DOHH2 (cell line): ENCODE measurements around the gene P2RY14.

Experiments
- H3F3A ChIP-seq: fragments of 200-600 bp; sonication (generic), shearing (Covaris generic); 2 replicates; pipeline ENCODE4 v1.6.0; 2016; ENCODE audit warnings: antibody characterized with exemption, mild to moderate bottlenecking; ENCODE audit not compliant: control insufficient read depth, insufficient read depth
- H3K27ac ChIP-seq: fragments of 200-600 bp; sonication (generic); 2 replicates; pipeline ENCODE4 v1.5.1; 2014; ENCODE audit warnings: low read depth, mild to moderate bottlenecking, low read length, moderate library complexity
- H3K27me3 ChIP-seq: fragments of 200-600 bp; sonication (generic); 2 replicates; pipeline ENCODE4 v1.6.1; 2014; ENCODE audit warnings: mild to moderate bottlenecking, low read length, mixed read lengths; ENCODE audit not compliant: control insufficient read depth
- H3K36me3 ChIP-seq: fragments of 200-600 bp; sonication (generic); 2 replicates; pipeline ENCODE4 v1.6.1; 2014; ENCODE audit warnings: mild to moderate bottlenecking, low read length, moderate library complexity, mixed read lengths; ENCODE audit not compliant: control insufficient read depth
- H3K4me1 ChIP-seq: fragments of 200-600 bp; sonication (generic); 2 replicates; pipeline ENCODE4 v1.6.1; 2014; ENCODE audit warnings: mild to moderate bottlenecking, low read length, mixed read lengths; ENCODE audit not compliant: control insufficient read depth
- H3K4me2 ChIP-seq: fragments of 200-600 bp; sonication (generic); 2 replicates; pipeline ENCODE4 v1.6.0; 2014; ENCODE audit warnings: mild to moderate bottlenecking, low read length, moderate library complexity
- H3K4me3 ChIP-seq: fragments of 200-600 bp; sonication (generic); 2 replicates; pipeline ENCODE4 v1.5.1; 2014; ENCODE audit warnings: mild to moderate bottlenecking, low read length, mixed read lengths
- H3K79me2 ChIP-seq: fragments of 200-600 bp; sonication (generic); 2 replicates; pipeline ENCODE4 v1.6.1; 2014; ENCODE audit warnings: mild to moderate bottlenecking, low read length, mixed read lengths; ENCODE audit not compliant: control insufficient read depth
- H3K9me2 ChIP-seq: fragments of 200-600 bp; sonication (generic); replicated peaks from 2 replicates; pipeline ENCODE4 v1.6.1; 2014; ENCODE audit warnings: mild to moderate bottlenecking, low read length, mixed read lengths; ENCODE audit not compliant: control insufficient read depth
- H3K9me3 ChIP-seq: fragments of 200-600 bp; sonication (generic); 2 replicates; pipeline ENCODE4 v1.6.1; 2014; ENCODE audit warnings: antibody characterized with exemption, low read length, mixed read lengths; ENCODE audit not compliant: control insufficient read depth, insufficient read depth
- H4K20me1 ChIP-seq: fragments of 200-600 bp; sonication (generic); 2 replicates; pipeline ENCODE4 v1.6.0; 2014; ENCODE audit warnings: low read depth, mild to moderate bottlenecking, antibody characterized with exemption, low read length, moderate library complexity; ENCODE audit not compliant: control insufficient read depth, insufficient read depth
- EZH2phosphoT487 ChIP-seq: fragments of 200-600 bp; sonication (generic); IDR thresholded peaks from 2 replicates; pipeline ENCODE4 v1.6.1; 2017; ENCODE audit warnings: borderline replicate concordance, mild to moderate bottlenecking, antibody characterized with exemption, low read length, moderate library complexity, mixed read lengths
- TF ChIP-seq, protein P1 (sequence below): fragments of 200-600 bp; sonication (generic); IDR thresholded peaks from one replicate; pipeline ENCODE4 v1.5.1; 2014; ENCODE audit warnings: antibody characterized with exemption, mild to moderate bottlenecking, low read depth, low read length; ENCODE audit not compliant: poor library complexity, severe bottlenecking

P2RY14 gene

DNA sequence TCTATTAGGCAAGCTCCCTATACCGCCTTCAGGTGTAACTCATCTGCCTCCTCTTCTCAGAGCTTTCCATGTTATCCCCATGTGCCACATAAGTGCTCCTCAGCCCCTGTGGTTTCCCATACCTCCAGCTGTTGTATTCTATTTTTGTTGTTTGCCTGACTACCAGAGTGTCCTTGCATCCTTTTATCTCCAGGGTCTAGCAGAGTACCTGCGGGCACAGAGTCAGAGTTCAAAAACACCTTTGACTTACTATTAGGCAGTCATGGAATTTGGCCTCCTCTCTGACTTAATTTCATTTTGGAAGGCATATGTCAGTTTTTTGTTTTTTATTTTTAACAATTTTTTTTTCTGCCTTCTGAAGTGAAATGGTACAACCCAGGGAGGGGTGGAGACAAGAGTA, 31.2 kb upstream of the P2RY14 start:
- H3F3A ChIP-seq, result no peaks in the 10 kb centered on the region
- no peaks in the 10 kb centered on the region for H3K36me3 ChIP-seq
- no peaks in the 10 kb centered on the region for H3K9me3 ChIP-seq
- H4K20me1 ChIP-seq, result no peaks in the 10 kb centered on the region
- H3K4me1 ChIP-seq, result no peaks in the 10 kb centered on the region
- no peaks in the 10 kb centered on the region for H3K79me2 ChIP-seq
- no peaks in the 10 kb centered on the region for H3K27me3 ChIP-seq
- H3K27ac ChIP-seq, result no peak overlapping the region
- H3K4me2 ChIP-seq, result no peak overlapping the region
- H3K4me3 ChIP-seq, result no peak overlapping the region
- H3K9me2 ChIP-seq, result no peaks in the 10 kb centered on the region
- TF ChIP-seq EZH2phosphoT487, result no peak
- TF ChIP-seq, protein P1, sequence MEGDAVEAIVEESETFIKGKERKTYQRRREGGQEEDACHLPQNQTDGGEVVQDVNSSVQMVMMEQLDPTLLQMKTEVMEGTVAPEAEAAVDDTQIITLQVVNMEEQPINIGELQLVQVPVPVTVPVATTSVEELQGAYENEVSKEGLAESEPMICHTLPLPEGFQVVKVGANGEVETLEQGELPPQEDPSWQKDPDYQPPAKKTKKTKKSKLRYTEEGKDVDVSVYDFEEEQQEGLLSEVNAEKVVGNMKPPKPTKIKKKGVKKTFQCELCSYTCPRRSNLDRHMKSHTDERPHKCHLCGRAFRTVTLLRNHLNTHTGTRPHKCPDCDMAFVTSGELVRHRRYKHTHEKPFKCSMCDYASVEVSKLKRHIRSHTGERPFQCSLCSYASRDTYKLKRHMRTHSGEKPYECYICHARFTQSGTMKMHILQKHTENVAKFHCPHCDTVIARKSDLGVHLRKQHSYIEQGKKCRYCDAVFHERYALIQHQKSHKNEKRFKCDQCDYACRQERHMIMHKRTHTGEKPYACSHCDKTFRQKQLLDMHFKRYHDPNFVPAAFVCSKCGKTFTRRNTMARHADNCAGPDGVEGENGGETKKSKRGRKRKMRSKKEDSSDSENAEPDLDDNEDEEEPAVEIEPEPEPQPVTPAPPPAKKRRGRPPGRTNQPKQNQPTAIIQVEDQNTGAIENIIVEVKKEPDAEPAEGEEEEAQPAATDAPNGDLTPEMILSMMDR, result no peak

DNA sequence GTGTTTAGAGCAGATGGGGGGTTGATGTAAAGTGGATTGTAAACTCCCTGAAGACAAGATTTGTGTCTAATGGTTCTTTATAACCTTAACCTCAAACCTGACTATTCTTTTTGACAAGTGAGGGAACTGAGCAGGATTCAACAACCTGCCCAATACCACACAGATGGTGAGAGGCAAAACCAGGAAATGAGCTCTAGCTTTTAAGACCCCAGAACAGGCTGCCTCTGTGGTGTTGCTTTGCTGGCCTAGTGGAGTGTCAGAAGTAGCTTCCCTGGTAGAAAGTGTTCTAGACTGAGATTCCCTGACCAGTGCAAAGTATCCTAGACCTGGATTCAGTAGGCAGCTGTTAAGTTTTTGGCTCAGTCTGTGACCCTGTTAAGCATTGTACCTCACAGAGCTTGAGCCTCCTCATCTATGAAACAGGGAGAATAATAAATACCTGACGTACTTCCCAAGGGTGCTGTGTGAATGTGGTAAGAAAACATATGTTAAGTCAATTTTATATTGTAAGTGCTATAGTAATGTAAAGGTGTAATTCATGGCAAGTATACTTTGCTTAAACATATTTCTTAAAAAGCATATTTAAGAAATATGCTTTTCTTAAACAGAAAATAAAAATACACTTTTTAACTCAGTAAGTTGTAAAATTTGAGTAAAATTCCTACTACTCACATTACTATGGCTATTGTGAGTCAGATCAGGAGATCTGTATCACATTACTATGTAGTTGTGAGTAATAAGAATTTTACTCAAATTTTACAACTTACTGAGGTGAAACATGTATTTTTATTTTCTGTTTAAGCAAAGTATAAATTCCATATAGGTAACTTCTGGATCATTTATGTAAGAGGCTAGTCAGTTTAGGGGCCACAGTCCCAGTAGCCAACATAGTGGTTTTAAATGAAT, 29.5 kb upstream of the P2RY14 start:
- H3K27me3 ChIP-seq, result no peaks in the 10 kb centered on the region
- no peak overlapping the region for H3K4me3 ChIP-seq
- H4K20me1 ChIP-seq, result no peaks in the 10 kb centered on the region
- H3K4me1 ChIP-seq, result no peaks in the 10 kb centered on the region
- TF ChIP-seq, protein P1, result no peak
- no peak for TF ChIP-seq EZH2phosphoT487
- no peak overlapping the region for H3K4me2 ChIP-seq
- H3K36me3 ChIP-seq, result no peaks in the 10 kb centered on the region
- no peaks in the 10 kb centered on the region for H3K79me2 ChIP-seq
- no peaks in the 10 kb centered on the region for H3K9me3 ChIP-seq
- H3K27ac ChIP-seq, result no peak overlapping the region
- no peaks in the 10 kb centered on the region for H3F3A ChIP-seq
- no peaks in the 10 kb centered on the region for H3K9me2 ChIP-seq

DNA sequence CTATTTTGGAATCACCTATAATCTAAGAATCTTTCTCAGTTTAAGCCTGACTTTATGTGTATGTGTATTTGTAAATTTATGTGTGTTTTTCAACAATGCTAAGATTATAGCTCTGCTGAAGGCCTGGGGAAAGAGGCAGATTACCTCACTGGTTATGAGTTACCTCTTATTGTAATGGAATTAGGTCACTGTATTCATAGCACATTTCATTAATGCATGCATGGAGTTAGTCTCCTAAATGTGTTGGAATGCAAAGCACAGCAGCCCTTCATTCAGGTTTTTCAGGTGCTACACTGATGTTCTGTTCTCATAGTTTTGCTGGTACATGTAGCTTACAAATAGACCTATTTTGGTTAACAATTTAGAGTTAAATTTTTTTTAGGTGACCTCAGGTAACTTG, 28.8 kb upstream of the P2RY14 start:
- Histone ChIP-seq H3F3A (no peaks in the 10 kb centered on the region), H3K4me1 (no peaks in the 10 kb centered on the region), H3K4me2 (no peak overlapping the region), H3K4me3 (no peak overlapping the region), H3K36me3 (no peaks in the 10 kb centered on the region), H3K27ac (no peak overlapping the region), H3K9me3 (no peaks in the 10 kb centered on the region), H3K9me2 (no peaks in the 10 kb centered on the region), H3K27me3 (no peaks in the 10 kb centered on the region), H4K20me1 (no peaks in the 10 kb centered on the region), H3K79me2 (no peaks in the 10 kb centered on the region)
- no peak for TF ChIP-seq EZH2phosphoT487
- TF ChIP-seq, protein P1, result no peak
